Bronchial epithelial cell (primary cell): ENCODE results near the gene GCK. TPM values are rescaled to one million over a fixed set of nuclear protein-coding genes. Genes with fewer than 3 reads are reported as not detected.

ENCODE experiments used
- DNase-seq: peaks from one replicate; pipeline ENCODE4 v3.0.0-alpha.2; 2010; ENCODE audit warnings: low read depth
- FAIRE-seq: peaks from 2 replicates; lab custom pipeline; 2011; peaks lifted over from hg19 to GRCh38; lab: Jason Lieb, UNC
- H3K27me3 ChIP-seq: 2 replicates; pipeline ENCODE4 v1.5.1; 2011; ENCODE audit warnings: low read length; ENCODE audit not compliant: control insufficient read depth, insufficient read depth
- H3K36me3 ChIP-seq: 2 replicates; pipeline ENCODE4 v1.5.1; 2011; ENCODE audit warnings: low read length; ENCODE audit not compliant: control insufficient read depth, insufficient read depth
- H3K4me3 ChIP-seq: 2 replicates; pipeline ENCODE4 v1.5.1; 2011; ENCODE audit warnings: mild to moderate bottlenecking, low read depth, low read length, control low read depth
- CTCF ChIP-seq: IDR thresholded peaks from 2 replicates; pipeline ENCODE4 v1.5.1; 2011; ENCODE audit warnings: mild to moderate bottlenecking, moderate library complexity, low read length, control low read depth, inconsistent platforms; ENCODE audit not compliant: insufficient read depth, severe bottlenecking
- total RNA-seq: library from RNA; depleted of rRNA; stranded (reverse); fragments of >200 nt; gene quantifications from 2 replicates; pipeline ENCODE4 v1.2.1, GENCODE V29; 2014

The GCK gene
- 0.13 and 0.53 TPM in 2 replicates for total RNA-seq

GRCh38 chr7:44189286-44189992 lies at the start of gene GCK:
TSS of gene GCK (minus strand) at chr7:44189439. CDS start at chr7:44188953, 486 bp downstream.
- FAIRE-seq (no peak), DNase-seq (no peak)
- no peak for TF ChIP-seq CTCF

GRCh38 chr7:44238116-44238695 lies 49.0 kb upstream of the GCK start:
- H3K36me3 ChIP-seq = no peaks in the 10 kb centered on the region
- FAIRE-seq = no peak
- no peak for DNase-seq
- no peak for TF ChIP-seq CTCF
- no peak overlapping the region for H3K4me3 ChIP-seq
- H3K27me3 ChIP-seq = no peaks in the 10 kb centered on the region

More at GRCh38 chr7:44189286-44189992, at the start of gene GCK:
- Histone ChIP-seq H3K36me3 (no peaks in the 10 kb centered on the region), H3K27me3 (no peaks in the 10 kb centered on the region), H3K4me3 (no peak within 1 kb of the TSS)

- no peak for TF ChIP-seq CTCF
- FAIRE-seq (no peak), DNase-seq (no peak)
- Histone ChIP-seq H3K27me3 (no peaks in the 10 kb centered on the region), H3K4me3 (no peak overlapping the region), H3K36me3 (no peaks in the 10 kb centered on the region)
These were observed 48.5 kb upstream of the GCK start for GRCh38 chr7:44237696-44238095.

GRCh38 chr7:44236333-44236728 lies 47.1 kb upstream of the GCK start:
- H3K36me3 ChIP-seq = no peaks in the 10 kb centered on the region
- H3K27me3 ChIP-seq = no peaks in the 10 kb centered on the region
- TF ChIP-seq CTCF = no peak
- H3K4me3 ChIP-seq = no peak overlapping the region
- FAIRE-seq = no peak
- DNase-seq = no peak

GRCh38 chr7:44235582-44236332 lies 46.5 kb upstream of the GCK start:
- no peak for TF ChIP-seq CTCF
- FAIRE-seq = no peak
- Histone ChIP-seq H3K36me3 (no peaks in the 10 kb centered on the region), H3K4me3 (no peak overlapping the region), H3K27me3 (no peaks in the 10 kb centered on the region)
- no peak for DNase-seq
